Measurements from ENCODE around the gene CIAO3. TPM values are rescaled to one million over a fixed set of nuclear protein-coding genes. Genes with fewer than 3 reads are reported as not detected.
A peak's percentile ranks its signal among the peaks of the same experiment; 100 is the strongest.

Gene CIAO3
- total RNA-seq, 2 donors from 2014 or later, result 33.7 to 33.8 TPM

GRCh38 chr16:724188-725040 is 16.4 kb downstream of the CIAO3 start:
- Mint-ChIP-seq H3K36me3 (ENCODE audit: low read depth) (no peaks in the 10 kb centered on the region), H3K4me1 (peaks cover 4% of the 10 kb centered on the region), H3K4me3 (no peak overlapping the region), H3K27me3 (no peaks in the 10 kb centered on the region), H3K27ac (no peak overlapping the region)
- no peak for DNase-seq
- ATAC-seq, result no peak
- H3K9me3 ChIP-seq (ENCODE audit: control insufficient read depth, low read length, poor library complexity, severe bottlenecking), result no peaks in the 10 kb centered on the region

DNA sequence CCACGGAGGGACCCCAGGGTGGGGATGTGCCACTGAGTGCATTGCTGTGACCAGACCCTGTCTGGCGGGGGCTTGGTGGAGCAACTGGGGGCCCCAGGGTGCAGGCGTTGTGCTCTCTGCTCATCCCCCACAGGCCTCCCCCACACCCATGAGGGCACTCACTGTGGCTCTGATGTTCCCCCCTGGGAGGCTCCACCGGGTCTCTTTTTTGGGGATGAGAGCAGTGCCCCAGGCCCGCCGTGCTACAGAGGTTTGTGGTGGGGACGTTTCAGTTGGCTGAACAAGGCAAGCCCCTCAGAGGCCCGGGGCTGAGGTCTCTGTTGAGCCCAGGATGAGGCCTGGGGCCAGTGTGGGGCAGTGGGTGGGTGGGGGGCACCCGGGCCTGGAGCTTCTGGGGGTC is 17.1 kb downstream of the CIAO3 start:
- ATAC-seq (no peak), DNase-seq (no peak)
- Mint-ChIP-seq H3K4me1 (peaks cover 8% of the 10 kb centered on the region), H3K36me3 (ENCODE audit: low read depth) (no peaks in the 10 kb centered on the region), H3K27ac (no peak overlapping the region), H3K27me3 (no peaks in the 10 kb centered on the region), H3K4me3 (no peak overlapping the region)
- no peaks in the 10 kb centered on the region for H3K9me3 ChIP-seq (ENCODE audit: control insufficient read depth, low read length, poor library complexity, severe bottlenecking)

DNA sequence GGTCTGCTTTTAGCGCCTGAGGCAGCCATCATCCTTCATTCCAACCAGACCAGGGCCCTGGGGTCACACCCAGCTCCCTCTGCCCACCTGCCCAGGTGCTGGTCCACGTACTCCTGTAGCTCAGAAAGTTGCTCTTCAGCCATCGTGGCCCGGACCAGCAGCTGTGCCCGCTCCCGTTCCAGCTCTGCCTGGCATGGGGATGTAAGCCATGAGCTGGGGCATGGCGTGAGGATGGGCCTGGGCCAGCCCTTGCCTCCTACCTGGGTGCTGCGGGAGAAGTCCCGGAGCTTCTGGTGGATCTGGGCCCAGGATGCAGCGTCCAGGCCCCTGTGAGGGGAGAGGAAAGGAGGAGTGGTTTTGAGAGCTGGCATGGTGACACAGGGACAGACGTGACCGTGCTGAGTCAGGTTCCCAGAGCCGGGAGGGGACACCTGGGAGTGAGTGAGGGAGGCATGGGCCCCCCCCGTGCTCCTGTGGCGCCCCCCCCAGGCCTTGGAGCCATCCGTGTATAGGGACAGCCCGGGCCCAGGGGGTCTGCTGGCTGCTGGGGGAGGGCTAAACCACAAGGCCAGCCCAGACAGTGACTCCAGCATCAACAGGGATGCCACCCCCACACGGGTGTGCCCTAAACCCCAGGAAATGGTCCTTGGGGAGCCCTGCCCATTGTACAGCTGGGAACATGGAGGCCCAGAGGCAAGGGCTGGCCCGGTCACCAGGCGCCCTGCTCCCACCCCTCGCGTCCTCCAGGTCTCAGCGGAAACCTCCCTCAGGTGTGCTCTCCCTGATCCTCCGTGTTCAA is 17.8 kb downstream of the CIAO3 start:
- H3K27ac Mint-ChIP-seq, result no peak overlapping the region
- ATAC-seq (no peak), DNase-seq (no peak)
- no peaks in the 10 kb centered on the region for H3K27me3 Mint-ChIP-seq
- H3K4me3 Mint-ChIP-seq, result peak overlapping the region; percentile 70
- H3K36me3 Mint-ChIP-seq (ENCODE audit: low read depth), result no peaks in the 10 kb centered on the region
- peaks cover 8% of the 10 kb centered on the region for H3K4me1 Mint-ChIP-seq
- H3K9me3 ChIP-seq (ENCODE audit: control insufficient read depth, low read length, poor library complexity, severe bottlenecking), result no peaks in the 10 kb centered on the region

GRCh38 chr16:721765-722540 is 18.8 kb downstream of the CIAO3 start:
- peaks cover 8% of the 10 kb centered on the region for H3K4me1 Mint-ChIP-seq
- no peak overlapping the region for H3K27ac Mint-ChIP-seq
- no peak for ATAC-seq
- H3K9me3 ChIP-seq (ENCODE audit: control insufficient read depth, low read length, poor library complexity, severe bottlenecking), result no peaks in the 10 kb centered on the region
- no peak for DNase-seq
- H3K4me3 Mint-ChIP-seq, result peak overlapping the region; percentile 67
- no peaks in the 10 kb centered on the region for H3K27me3 Mint-ChIP-seq
- H3K36me3 Mint-ChIP-seq (ENCODE audit: low read depth), result no peaks in the 10 kb centered on the region

- H3K27me3 Mint-ChIP-seq, result peaks cover 5% of the 10 kb centered on the region
- H3K4me1 Mint-ChIP-seq, result peaks cover 11% of the 10 kb centered on the region
- H3K9me3 ChIP-seq (ENCODE audit: control insufficient read depth, low read length, poor library complexity, severe bottlenecking), result no peaks in the 10 kb centered on the region
- no peak within 1 kb of the TSS for H3K27ac Mint-ChIP-seq
- no peaks in the 10 kb centered on the region for H3K36me3 Mint-ChIP-seq (ENCODE audit: low read depth)
- DNase-seq (peak; percentile 56 to 62 (median 58)), ATAC-seq (peak; percentile 81)
- peak within 1 kb of the TSS; percentile 83 for H3K4me3 Mint-ChIP-seq
Observed at GRCh38 chr16:720990-721764, 19.6 kb downstream of the CIAO3 start, which contains the start of gene ANTKMT. Gene ANTKMT (plus strand): TSS chr16:721146. CDS start chr16:721275, 129 bp downstream.

DNA sequence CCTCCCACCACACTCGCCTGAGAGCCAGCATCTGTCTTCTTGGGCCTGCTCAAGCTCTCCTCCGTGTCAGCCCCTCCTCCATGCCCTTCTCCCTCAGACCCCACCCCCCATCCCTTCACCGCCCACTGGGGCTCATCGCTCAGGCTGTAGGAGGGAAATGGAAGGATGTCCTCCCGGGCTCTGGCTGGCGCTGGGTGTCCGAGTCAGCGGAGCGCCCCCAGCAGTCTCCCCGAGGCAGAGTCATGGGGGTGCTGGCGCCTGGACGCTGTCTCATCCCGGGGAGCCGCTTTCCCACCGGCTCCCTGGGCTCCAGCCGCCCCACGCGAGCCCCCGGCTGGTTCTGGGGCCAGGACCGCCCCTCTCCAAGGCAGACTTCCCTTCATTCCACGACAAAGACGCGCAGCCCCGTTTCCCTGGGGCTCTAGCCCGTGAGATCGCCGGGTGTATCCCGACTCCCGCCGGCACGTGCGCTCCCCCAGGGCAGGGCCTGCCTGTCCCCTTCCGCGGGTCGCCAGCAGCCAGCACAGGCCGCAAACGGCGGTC is 20.3 kb downstream of the CIAO3 start:
- ATAC-seq (peak; percentile 11), DNase-seq (no peak)
- Mint-ChIP-seq H3K27me3 (peaks cover 6% of the 10 kb centered on the region), H3K4me1 (peaks cover 14% of the 10 kb centered on the region), H3K4me3 (peak overlapping the region; percentile 83), H3K36me3 (ENCODE audit: low read depth) (no peaks in the 10 kb centered on the region), H3K27ac (no peak overlapping the region)
- H3K9me3 ChIP-seq (ENCODE audit: control insufficient read depth, low read length, poor library complexity, severe bottlenecking), result no peaks in the 10 kb centered on the region

GRCh38 chr16:719815-720446 is 20.9 kb downstream of the CIAO3 start:
- peaks cover 6% of the 10 kb centered on the region for H3K27me3 Mint-ChIP-seq
- ATAC-seq (no peak), DNase-seq (no peak)
- H3K27ac Mint-ChIP-seq, result no peak overlapping the region
- no peaks in the 10 kb centered on the region for H3K9me3 ChIP-seq (ENCODE audit: control insufficient read depth, low read length, poor library complexity, severe bottlenecking)
- peak overlapping the region; percentile 83 for H3K4me3 Mint-ChIP-seq
- no peaks in the 10 kb centered on the region for H3K36me3 Mint-ChIP-seq (ENCODE audit: low read depth)
- H3K4me1 Mint-ChIP-seq, result peaks cover 14% of the 10 kb centered on the region

- H3K4me3 Mint-ChIP-seq, result no peak overlapping the region
Observed at GRCh38 chr16:718922-719321, 21.9 kb downstream of the CIAO3 start.

DNA sequence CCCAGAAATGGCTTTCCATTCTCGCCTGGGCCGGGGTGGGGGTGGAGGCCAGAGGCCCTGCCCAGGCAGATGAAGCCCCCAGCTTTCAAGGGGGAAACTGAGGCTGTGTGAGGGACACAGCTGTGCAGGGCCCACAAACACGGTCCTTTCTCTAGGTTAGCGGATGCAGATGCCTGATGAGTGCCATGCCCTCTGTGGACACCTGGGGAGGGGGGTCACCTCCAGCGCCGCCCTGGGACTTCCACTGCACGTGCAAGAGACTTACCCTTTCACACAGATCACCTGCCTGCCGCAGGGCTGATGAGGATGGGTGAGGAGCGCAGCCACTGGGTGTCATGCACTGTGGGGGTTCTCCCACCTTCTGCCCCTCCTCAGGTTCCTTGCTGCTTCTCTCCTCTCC is 22.4 kb downstream of the CIAO3 start:
- Mint-ChIP-seq H3K4me1 (peaks cover 16% of the 10 kb centered on the region), H3K4me3 (no peak overlapping the region), H3K27me3 (peaks cover 6% of the 10 kb centered on the region), H3K27ac (no peak overlapping the region), H3K36me3 (ENCODE audit: low read depth) (no peaks in the 10 kb centered on the region)
- ATAC-seq (no peak), DNase-seq (no peak)
- H3K9me3 ChIP-seq (ENCODE audit: control insufficient read depth, low read length, poor library complexity, severe bottlenecking), result no peaks in the 10 kb centered on the region

More at GRCh38 chr16:718922-719321, 21.9 kb downstream of the CIAO3 start:
- H3K27ac Mint-ChIP-seq, result no peak overlapping the region
- H3K27me3 Mint-ChIP-seq, result peaks cover 6% of the 10 kb centered on the region
- DNase-seq, result no peak
- no peaks in the 10 kb centered on the region for H3K9me3 ChIP-seq (ENCODE audit: control insufficient read depth, low read length, poor library complexity, severe bottlenecking)
- peaks cover 16% of the 10 kb centered on the region for H3K4me1 Mint-ChIP-seq
- H3K36me3 Mint-ChIP-seq (ENCODE audit: low read depth), result no peaks in the 10 kb centered on the region
- ATAC-seq, result no peak

DNA sequence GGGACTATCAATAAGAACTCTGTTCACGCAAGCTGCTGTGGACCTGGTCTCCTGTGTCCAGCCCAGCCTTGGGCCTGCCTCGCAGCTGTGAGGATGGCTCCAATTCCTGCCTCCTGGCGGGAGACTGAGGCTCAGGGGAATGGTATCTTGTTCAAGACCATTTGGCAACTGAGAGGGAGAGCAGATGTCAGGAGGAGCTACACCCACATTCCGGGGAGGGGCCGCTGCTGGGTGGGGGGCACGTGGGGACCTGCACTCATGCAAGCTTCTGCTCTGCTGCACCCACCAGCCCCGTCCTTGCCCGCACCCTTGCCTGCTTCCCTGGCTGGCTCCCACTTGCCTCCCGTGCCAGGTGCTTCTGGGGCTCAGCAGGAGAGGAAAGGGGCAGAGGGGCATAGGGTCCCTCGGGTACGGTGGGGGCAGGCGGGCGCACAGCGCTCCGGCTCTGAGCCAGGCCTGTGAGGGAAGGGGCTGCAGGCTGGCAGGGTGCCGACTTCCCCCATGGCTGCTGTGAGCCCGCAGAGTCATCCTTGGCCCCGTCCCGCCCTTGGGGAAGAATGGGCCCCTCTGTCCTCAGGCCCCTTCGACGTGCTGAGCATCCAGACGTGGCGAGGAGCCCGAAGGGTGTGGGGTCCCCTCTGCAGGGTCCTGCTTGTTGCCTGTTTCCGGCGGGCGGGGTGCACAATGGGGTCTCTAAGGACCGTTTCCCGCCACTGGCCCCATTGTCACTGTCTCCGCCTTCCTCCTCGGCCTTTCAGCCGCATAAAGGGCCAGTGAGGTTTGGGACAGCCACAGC is 23.1 kb downstream of the CIAO3 start:
- H3K4me3 Mint-ChIP-seq, result no peak overlapping the region
- H3K27me3 Mint-ChIP-seq, result peaks cover 6% of the 10 kb centered on the region
- no peak overlapping the region for H3K27ac Mint-ChIP-seq
- H3K9me3 ChIP-seq (ENCODE audit: control insufficient read depth, low read length, poor library complexity, severe bottlenecking), result no peaks in the 10 kb centered on the region
- peaks cover 17% of the 10 kb centered on the region for H3K4me1 Mint-ChIP-seq
- ATAC-seq, result no peak
- no peak for DNase-seq
- H3K36me3 Mint-ChIP-seq (ENCODE audit: low read depth), result no peaks in the 10 kb centered on the region

DNA sequence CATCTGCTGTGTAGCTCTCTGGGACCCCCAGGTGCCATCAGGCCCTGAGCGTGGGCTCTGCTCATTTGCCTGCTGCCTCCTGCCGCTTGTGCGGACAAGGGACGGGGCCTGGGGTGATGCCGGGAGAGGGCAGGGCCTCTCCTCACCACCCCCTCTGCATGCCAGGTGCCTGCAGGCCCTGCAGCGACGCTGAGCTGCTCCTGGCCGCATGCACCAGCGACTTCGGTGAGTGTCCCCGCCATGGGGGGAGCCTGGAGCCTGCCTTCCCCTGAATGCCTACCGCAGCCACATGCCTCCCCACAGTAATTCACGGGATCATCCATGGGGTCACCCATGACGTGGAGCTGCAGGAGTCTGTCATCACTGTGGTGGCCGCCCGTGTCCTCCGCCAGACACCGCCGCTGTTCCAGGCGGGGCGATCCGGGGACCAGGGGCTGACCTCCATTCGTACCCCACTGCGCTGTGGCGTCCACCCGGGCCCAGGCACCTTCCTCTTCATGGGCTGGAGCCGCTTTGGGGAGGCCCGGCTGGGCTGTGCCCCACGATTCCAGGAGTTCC is 23.9 kb downstream of the CIAO3 start:
- Mint-ChIP-seq H3K27ac (no peak overlapping the region), H3K27me3 (peaks cover 6% of the 10 kb centered on the region), H3K4me3 (peak overlapping the region; percentile 3), H3K36me3 (ENCODE audit: low read depth) (no peaks in the 10 kb centered on the region), H3K4me1 (peaks cover 19% of the 10 kb centered on the region)
- DNase-seq (no peak), ATAC-seq (no peak)
- no peaks in the 10 kb centered on the region for H3K9me3 ChIP-seq (ENCODE audit: control insufficient read depth, low read length, poor library complexity, severe bottlenecking)

Data from T-helper 17 cell (primary cell).